DMS79 (cell line): ENCODE measurements around the gene IGSF3.

ENCODE experiments used
- DNase-seq: peaks from one replicate; lab custom pipeline; 2025; lab: John Stamatoyannopoulos, UW

Gene IGSF3

GRCh38 chr1:116686175-116686574, 18.6 kb upstream of the IGSF3 start:
- no peak for DNase-seq

DNA sequence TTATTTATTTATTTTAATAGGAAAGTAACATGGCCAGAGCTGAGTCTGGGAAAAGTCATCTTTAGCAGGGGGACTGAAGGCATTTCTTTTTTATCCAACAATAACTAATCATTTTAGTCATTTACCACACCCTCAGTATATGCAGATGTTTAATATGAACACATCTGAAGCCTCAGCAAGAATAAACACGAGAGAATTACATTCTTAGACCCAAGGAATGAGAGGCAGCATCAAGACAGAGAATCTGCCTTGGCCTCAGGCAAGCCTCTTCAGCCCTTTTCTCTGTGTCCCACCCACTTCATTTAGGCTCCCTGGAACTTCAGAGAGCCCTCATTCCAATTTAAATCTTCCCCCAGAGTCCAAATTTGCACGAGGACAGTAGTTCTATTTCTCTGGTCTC, 17.0 kb upstream of the IGSF3 start:
- DNase-seq = no peak

DNA sequence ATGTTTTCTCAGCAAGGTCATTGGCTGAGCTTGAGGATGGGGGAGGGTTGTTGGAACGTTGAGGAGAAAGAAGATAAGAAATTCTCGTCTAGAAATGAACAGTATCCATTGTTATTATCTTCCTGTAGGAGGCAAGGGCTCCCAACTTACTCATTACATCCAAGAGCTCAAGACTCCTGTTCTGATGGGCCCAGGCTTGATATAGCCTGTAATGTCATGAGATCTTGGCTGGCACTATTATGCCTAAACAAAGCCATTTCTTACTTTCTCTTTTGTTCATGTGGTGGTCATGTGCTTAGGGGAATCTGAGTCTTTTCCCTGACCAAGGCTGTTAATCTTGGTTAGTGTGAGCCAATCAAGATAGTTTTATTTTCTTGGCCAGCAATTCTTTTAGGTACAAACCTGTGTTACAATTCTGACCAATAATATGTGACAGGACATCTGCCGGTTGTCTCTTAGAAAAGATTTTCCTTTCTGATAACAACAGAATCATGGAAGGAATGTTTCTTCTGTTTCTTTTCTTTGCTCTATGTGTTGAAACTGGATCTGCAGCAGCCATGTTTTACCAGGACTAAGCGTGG, 15.2 kb upstream of the IGSF3 start:
- DNase-seq = no peak

DNA sequence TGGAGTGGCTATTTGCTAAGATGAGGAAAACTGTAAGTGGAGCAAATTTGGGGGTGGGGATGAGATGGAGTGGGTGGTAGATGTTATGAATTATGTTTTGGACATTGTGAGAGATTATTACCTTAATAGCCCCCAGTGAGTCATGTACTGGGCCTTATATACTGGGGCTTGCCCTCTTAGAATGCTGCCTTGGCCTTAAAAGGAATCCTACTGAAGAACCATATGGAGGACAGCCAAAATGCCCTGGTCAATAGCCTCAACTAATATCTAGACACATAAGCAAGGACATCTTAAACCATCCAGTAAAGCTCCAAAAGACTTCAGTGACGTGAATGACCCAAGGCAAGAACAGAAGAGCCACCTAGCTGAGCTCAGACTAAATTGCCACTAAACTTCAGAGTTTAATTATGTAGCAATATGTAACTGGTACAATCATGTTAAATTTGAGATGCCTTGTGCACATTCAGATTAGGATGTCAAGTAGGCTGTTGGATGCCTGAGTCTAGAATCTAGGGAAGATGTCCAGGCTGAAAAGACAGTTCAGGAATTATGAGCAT, 13.9 kb upstream of the IGSF3 start:
- no peak for DNase-seq

GRCh38 chr1:116680752-116681151, 13.2 kb upstream of the IGSF3 start:
- DNase-seq = no peak

DNA sequence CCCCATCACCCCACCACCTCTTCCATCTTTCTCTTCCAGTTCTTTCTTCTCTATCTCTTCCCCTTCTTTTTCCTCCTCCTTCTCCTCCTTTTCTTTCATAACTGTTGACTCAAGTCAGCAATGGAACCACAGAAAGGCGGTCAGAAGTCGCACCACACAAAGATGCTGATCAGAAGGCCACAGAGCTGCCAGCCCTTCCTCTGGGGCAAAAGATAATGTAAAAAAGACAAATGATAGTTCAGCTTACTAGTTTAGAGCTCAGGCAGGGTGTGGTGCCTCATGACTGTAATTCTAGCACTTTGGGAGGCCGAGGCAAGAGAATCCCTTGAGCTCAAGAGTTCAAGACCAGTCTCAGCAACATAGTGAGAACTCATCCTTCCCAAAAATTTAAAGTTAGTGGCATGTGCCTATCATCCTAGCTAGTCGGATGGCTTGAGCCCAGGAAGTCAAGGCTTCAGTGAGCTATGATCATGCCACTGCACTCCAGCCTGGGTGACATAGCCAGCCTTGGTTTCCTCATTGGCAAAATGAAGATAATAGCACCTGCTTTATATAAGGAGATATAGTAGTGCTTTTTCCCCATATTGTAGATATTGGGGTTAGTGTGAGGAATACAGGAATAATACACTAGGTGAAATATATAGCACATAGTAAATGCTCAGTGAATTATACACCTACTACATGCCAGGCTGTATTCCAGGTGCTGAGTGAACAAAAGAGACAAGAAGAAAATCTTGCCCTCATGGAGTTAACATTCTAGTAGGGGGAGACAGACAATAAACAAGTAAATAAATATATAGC, 12.5 kb upstream of the IGSF3 start:
- DNase-seq = no peak

DNA sequence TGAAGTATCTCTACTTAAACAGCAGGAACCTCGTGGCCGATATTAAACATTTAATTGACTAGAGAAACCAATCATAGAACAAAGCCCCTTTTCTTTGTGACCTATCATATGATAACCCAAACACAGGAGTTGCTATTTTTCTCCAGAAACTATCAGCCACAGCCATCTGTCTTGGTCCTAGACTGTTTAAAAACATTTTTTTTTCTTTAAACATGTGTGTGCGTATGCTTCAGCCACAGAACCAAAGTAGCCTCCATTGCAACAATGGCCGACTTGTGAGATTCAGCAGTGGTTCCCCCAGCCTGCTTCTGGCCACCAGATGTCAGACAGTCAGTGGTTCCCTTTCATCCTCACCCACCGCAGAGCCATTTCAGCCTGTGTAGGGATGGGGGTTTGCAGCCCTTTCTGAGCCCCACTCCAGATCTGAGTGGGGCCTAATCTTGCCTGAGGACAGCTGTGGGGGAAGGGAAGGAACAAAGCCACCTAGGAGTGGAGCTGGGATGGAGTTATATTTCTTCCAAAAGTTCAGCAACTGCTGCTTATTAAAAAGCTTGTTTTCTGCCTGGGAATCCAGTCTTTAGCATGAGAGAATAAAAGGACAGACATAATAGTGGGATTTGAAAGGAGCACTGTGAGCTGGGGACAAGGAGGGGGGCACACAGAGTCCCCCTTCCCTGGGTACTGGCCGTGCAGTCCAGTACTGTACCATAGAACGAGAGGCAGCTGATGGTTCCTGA, 11.7 kb upstream of the IGSF3 start:
- no peak for DNase-seq

GRCh38 chr1:116678732-116679090, 11.2 kb upstream of the IGSF3 start:
- no peak for DNase-seq

DNA sequence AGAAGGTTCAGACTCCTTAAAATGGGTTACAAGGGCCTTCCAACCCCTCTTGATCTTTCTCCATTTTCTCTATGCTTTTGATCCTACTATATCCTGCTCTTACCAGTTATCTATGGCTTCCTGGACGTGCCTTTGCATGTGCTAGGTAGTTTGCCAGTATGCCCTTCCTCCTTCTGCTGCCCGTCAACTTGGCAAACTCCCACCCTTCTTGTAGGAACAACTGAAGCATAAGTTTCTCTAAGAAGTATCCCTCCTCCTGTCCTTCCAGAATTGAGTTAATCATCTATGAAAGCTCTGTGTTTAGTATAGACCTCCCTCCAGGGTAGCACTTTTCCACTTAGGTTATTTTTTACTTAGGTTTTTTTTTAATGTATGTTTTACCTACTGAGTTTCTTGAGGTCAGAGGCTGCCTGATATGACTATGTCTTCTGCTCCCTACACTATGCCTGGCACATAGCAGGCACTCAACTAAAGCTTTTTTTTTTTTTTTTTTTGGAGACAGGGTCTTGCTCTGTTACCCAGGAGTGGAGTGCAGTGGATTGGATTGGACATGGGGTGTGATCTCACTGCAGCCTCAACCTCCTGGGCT, 10.0 kb upstream of the IGSF3 start:
- DNase-seq = no peak

DNA sequence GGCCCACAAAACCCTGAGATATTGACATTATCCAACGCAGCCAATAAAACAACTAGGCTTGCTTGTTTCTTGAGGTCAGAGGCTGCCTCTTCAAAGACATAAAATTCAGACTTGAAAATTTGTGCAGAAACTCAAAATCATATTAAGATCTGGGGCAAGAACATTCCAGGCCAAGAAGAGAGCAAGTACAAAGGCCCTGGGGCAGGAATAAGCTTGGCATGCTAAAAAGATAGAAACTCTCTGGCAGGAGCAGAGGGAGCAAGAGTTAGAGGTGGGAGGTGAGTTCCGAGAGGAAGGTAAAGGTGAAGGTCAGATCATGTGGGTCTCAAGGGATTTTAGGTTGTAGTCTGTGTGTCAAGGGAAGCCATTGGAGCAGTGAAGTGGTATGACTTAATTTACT, 8.8 kb upstream of the IGSF3 start:
- no peak for DNase-seq

DNA sequence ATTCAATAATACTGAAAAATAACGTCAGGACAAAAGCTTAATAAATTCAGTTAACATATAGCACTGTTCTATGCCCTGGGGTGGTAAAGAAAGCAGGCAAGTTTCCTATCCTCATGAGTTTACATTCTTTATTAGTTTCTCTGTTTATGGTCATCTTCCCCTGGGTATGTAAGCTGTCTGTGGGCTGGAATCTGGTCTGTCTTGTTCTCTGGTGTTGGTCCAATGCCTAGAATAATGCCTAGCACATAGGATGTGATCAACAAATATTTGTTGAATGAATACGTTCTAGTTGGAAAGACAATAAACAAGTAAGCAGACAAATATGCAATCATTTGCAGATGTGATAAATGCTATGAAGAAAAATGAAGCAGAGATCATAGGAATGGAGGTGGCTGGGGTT, 7.2 kb upstream of the IGSF3 start:
- no peak for DNase-seq

- no peak for DNase-seq
Measured at GRCh38 chr1:116674011-116674531, 6.5 kb upstream of the IGSF3 start.

GRCh38 chr1:116671912-116672311, 4.4 kb upstream of the IGSF3 start:
- peak; percentile 51 for DNase-seq

GRCh38 chr1:116671072-116671760, 3.7 kb upstream of the IGSF3 start:
- no peak for DNase-seq

- no peak for DNase-seq
Measured at GRCh38 chr1:116668277-116668676, 744 bp upstream of the IGSF3 start.

DNA sequence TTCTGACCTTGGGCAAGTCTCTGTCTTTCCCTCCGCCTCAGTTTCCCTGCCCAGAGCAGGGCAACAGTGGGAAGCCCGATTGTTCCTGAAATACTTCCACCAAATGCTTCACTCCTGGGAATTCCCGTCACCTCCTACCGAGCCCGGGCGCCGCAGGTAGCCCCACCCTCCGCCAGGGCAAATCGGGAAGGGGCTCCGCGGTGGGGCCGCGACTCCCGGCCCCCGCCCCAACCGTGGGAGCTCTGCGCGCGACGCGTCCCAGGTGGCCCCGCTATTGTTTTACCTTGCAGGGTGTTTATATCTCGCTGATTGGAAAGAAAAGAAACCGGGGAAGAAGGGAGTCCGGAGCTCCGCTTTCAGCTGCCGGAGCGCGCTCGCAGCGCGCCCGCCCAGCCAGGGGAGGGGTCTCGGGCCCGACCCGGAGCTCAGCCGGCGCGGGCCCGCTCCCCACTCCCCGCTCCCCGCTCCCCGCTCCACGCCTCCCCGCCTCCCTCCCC, 407 bp downstream of the IGSF3 start:
- no peak for DNase-seq

DNA sequence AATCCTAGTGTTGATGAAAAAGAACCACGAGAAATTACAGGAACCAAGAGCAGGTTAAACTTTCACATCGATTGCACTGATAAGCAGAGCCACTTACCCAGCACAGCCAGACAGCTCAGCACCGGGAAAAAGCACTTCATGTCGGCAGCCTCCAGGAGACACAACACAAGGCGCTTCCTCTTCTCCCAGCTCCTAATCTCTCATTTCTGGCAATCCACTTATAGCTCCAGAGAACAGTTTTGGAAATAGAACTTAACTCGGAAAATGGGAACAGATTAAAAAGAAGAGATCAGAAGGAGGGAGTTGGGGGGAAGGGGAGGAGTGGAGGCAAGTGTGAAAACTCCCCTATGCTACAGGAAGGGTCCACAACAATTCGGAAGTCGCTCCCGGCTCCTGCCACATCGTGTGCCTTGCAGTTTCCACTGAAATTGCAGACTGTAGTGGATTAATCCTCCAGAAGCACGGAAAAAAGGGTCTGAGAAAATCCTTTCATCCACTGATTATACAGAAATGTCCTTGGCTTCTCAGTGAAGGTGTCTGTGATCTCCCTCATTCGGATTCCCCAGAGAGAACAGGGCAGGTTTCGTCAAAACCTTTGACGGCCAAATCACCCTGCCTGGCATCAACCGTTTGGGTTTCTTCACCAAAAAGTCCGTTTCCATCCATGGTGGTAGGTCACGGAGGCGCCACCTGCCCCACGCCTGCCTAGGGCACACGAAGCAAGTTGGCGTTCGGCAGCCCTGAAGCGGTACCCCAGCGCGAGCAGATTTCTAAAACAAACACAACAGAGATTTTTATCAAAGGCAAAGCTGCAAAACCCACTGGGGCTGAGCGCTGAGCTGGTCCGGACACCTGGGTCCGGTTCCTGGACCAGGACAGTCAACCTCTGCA, 1.1 kb downstream of the IGSF3 start:
- no peak for DNase-seq

GRCh38 chr1:116664978-116665371, 2.6 kb downstream of the IGSF3 start:
- DNase-seq = no peak

- no peak for DNase-seq
Measured at GRCh38 chr1:116664366-116664977, 3.1 kb downstream of the IGSF3 start.

DNA sequence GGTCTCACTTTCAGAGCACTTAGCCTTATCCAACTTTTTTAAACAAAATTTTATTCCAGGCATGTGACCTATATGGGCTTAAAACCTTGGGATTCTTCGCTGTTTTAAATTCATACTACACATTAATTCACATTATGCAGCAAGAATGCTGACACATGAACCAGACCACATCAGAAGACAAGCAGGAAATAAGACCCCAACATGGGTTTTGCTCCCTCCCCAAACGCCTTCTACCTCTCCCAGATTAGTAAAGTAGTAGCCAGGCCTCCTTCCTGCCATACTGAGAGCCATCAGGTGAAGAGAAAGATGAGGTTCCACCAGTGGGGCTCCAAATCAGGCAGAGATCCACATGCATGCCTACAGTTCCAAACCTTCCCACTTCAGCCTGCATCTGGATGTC, 3.7 kb downstream of the IGSF3 start:
- DNase-seq = no peak
